HepG2 (cell line): Measurements from ENCODE around the gene CYB561. TPM values are rescaled to one million over a fixed set of nuclear protein-coding genes. Genes with fewer than 3 reads are reported as not detected.

Source experiments
- HNRNPLL ChIP-seq: fragments of 200-400 bp; formaldehyde crosslinking; IDR thresholded peaks from 2 replicates; pipeline ENCODE4 v1.6.1; 2017; ENCODE audit warnings: mild to moderate bottlenecking, low read depth, low read length; ENCODE audit not compliant: poor library complexity, severe bottlenecking
- SP4 ChIP-seq: sonication (generic); formaldehyde crosslinking; IDR thresholded peaks from 2 replicates; pipeline ENCODE4 v1.8.1; 2023; ENCODE audit warnings: mild to moderate bottlenecking, missing genetic modification reagents
- SSRP1 ChIP-seq: IDR thresholded peaks from 2 replicates; pipeline ENCODE4 v1.6.1; 2016; ENCODE audit warnings: control low read depth
- TBX2 ChIP-seq: sonication (generic); formaldehyde crosslinking; IDR thresholded peaks from 2 replicates; pipeline ENCODE4 v1.5.0; 2020; ENCODE audit warnings: missing genetic modification reagents, mild to moderate bottlenecking, borderline replicate concordance
- ZNF232 ChIP-seq: sonication (generic); formaldehyde crosslinking; IDR thresholded peaks from 2 replicates; pipeline ENCODE4 v1.4.0; 2020; ENCODE audit warnings: missing genetic modification reagents, borderline replicate concordance
- ZNF446 ChIP-seq: sonication (generic); formaldehyde crosslinking; IDR thresholded peaks from 2 replicates; pipeline ENCODE4 v1.5.0; 2020; ENCODE audit warnings: mild to moderate bottlenecking, missing genetic modification reagents
- ZNF546 ChIP-seq: sonication (generic); formaldehyde crosslinking; conservative IDR thresholded peaks from 2 replicates; pipeline ENCODE4 v1.8.1; 2023; ENCODE audit warnings: mild to moderate bottlenecking, missing genetic modification reagents
- ZNF558 ChIP-seq: sonication (generic); formaldehyde crosslinking; IDR thresholded peaks from 2 replicates; pipeline ENCODE4 v1.9.0; 2022; ENCODE audit warnings: mild to moderate bottlenecking, missing genetic modification reagents, borderline replicate concordance
- ZNF781 ChIP-seq: sonication (generic); formaldehyde crosslinking; IDR thresholded peaks from 2 replicates; pipeline ENCODE4 v1.5.1; 2020; ENCODE audit warnings: borderline replicate concordance, mild to moderate bottlenecking, missing genetic modification reagents; ENCODE audit errors: not compliant biosample characterization
- ZNF83 ChIP-seq: sonication (generic); formaldehyde crosslinking; IDR thresholded peaks from 2 replicates; pipeline ENCODE4 v1.4.0; 2020; ENCODE audit warnings: missing genetic modification reagents, mild to moderate bottlenecking, borderline replicate concordance
- polyA plus RNA-seq, 8 experiments: library from polyadenylated mRNA; depleted of rRNA in 3 of 8; stranded (reverse) in 7 of 8; unstranded in 1 of 8; fragments of >200 nt; fragmentation: Illumina TruSeq in 4 of 8; extraction: Trizol in 4 of 8; gene quantifications; 2 replicates each; pipeline versions ENCODE4 v1.2.1 to v1.2.3, GENCODE V29; 2011 to 2016; ENCODE audit warnings: low read depth in 4 of 8, missing spikeins in 1 of 8, mixed read lengths in 1 of 8; ENCODE audit not compliant: insufficient read depth in 1 of 8
- total RNA-seq, 5 experiments: library from RNA; depleted of rRNA; stranded (reverse); fragments of >200 nt; fragmentation: Illumina TruSeq; extraction: Trizol; gene quantifications; 2 replicates each; pipeline ENCODE4 v1.2.3, GENCODE V29; 2016; ENCODE audit warnings: low read depth in 1 of 5
- TF ChIP-seq, protein P1 (sequence below), 2 experiments: fragments of 450-650 bp in 1 of 2; sonication (generic) in 1 of 2; formaldehyde crosslinking in 1 of 2; IDR thresholded peaks; 2 replicates each; pipeline versions ENCODE4 v1.6.1 to v1.8.0; 2016 to 2022; ENCODE audit warnings: antibody characterized with exemption in 1 of 2, mild to moderate bottlenecking in 1 of 2, missing genetic modification reagents in 1 of 2
- TF ChIP-seq, protein P2 (sequence below): sonication (generic); formaldehyde crosslinking; IDR thresholded peaks from 2 replicates; pipeline ENCODE4 v1.4.0; 2020; ENCODE audit warnings: missing genetic modification reagents
- TF ChIP-seq, protein P3 (sequence below): sonication (generic); IDR thresholded peaks from 2 replicates; pipeline ENCODE4 v1.6.1; 2016; ENCODE audit warnings: low read depth, borderline replicate concordance
- TF ChIP-seq, protein P4 (sequence below): sonication (generic); formaldehyde crosslinking; conservative IDR thresholded peaks from 2 replicates; pipeline ENCODE4 v1.5.0; 2020; ENCODE audit warnings: missing genetic modification reagents

Gene CYB561
- total and polyA plus RNA-seq, 2 of the 13 experiments (the other 11 are each of a cell fraction or from before 2014, with no cell fraction given), result 1.5 to 6.7 TPM

DNA sequence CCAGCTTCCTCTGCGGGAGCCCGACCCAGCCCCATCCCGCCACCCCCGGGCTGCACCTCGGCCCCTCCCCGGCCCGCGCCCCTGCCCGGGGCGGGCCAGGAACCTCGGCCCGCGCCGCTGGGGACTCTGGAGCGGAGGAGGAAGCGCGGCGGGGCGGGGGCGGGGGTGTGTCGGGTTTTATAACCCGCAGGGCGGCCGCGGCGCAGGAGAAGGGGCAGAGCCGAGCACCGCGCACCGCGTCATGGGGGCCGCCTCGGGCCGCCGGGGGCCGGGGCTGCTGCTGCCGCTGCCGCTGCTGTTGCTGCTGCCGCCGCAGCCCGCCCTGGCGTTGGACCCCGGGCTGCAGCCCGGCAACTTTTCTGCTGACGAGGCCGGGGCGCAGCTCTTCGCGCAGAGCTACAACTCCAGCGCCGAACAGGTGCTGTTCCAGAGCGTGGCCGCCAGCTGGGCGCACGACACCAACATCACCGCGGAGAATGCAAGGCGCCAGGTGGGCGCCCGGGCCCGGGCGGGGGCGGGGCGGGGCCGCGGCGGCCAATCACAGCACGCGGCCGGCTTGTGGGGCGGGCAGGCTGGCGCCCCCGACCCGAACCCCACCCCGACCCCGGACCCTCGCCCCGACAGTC lies 30.9 kb upstream of the CYB561 start, which contains the start of gene ACE (continued):
- TF ChIP-seq, protein P1, sequence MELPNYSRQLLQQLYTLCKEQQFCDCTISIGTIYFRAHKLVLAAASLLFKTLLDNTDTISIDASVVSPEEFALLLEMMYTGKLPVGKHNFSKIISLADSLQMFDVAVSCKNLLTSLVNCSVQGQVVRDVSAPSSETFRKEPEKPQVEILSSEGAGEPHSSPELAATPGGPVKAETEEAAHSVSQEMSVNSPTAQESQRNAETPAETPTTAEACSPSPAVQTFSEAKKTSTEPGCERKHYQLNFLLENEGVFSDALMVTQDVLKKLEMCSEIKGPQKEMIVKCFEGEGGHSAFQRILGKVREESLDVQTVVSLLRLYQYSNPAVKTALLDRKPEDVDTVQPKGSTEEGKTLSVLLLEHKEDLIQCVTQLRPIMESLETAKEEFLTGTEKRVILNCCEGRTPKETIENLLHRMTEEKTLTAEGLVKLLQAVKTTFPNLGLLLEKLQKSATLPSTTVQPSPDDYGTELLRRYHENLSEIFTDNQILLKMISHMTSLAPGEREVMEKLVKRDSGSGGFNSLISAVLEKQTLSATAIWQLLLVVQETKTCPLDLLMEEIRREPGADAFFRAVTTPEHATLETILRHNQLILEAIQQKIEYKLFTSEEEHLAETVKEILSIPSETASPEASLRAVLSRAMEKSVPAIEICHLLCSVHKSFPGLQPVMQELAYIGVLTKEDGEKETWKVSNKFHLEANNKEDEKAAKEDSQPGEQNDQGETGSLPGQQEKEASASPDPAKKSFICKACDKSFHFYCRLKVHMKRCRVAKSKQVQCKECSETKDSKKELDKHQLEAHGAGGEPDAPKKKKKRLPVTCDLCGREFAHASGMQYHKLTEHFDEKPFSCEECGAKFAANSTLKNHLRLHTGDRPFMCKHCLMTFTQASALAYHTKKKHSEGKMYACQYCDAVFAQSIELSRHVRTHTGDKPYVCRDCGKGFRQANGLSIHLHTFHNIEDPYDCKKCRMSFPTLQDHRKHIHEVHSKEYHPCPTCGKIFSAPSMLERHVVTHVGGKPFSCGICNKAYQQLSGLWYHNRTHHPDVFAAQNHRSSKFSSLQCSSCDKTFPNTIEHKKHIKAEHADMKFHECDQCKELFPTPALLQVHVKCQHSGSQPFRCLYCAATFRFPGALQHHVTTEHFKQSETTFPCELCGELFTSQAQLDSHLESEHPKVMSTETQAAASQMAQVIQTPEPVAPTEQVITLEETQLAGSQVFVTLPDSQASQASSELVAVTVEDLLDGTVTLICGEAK (IDR thresholded peaks at IDR 0.05), result no peak
- TF ChIP-seq, protein P1 (CRISPR knock-in tag; IDR thresholded peaks at IDR 0.05), result no peak
- TF ChIP-seq ZNF232 (CRISPR knock-in tag) (no peak), HNRNPLL (no peak), ZNF446 (CRISPR knock-in tag) (0 out of 2 replicates have a peak, but pooled peaks have one; percentile 38), ZNF781 (no peak), SP4 (0 out of 2 replicates have a peak, but pooled peaks have one; percentile 9), ZNF83 (CRISPR knock-in tag) (no peak), ZNF546 (0 out of 2 replicates have a peak, but pooled peaks have one; percentile 61), TBX2 (CRISPR knock-in tag) (no peak), SSRP1 (CRISPR knock-in tag) (no peak), ZNF558 (CRISPR knock-in tag) (no peak)
- TF ChIP-seq, protein P2, sequence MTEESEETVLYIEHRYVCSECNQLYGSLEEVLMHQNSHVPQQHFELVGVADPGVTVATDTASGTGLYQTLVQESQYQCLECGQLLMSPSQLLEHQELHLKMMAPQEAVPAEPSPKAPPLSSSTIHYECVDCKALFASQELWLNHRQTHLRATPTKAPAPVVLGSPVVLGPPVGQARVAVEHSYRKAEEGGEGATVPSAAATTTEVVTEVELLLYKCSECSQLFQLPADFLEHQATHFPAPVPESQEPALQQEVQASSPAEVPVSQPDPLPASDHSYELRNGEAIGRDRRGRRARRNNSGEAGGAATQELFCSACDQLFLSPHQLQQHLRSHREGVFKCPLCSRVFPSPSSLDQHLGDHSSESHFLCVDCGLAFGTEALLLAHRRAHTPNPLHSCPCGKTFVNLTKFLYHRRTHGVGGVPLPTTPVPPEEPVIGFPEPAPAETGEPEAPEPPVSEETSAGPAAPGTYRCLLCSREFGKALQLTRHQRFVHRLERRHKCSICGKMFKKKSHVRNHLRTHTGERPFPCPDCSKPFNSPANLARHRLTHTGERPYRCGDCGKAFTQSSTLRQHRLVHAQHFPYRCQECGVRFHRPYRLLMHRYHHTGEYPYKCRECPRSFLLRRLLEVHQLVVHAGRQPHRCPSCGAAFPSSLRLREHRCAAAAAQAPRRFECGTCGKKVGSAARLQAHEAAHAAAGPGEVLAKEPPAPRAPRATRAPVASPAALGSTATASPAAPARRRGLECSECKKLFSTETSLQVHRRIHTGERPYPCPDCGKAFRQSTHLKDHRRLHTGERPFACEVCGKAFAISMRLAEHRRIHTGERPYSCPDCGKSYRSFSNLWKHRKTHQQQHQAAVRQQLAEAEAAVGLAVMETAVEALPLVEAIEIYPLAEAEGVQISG (CRISPR knock-in tag), result peak; percentile 49
- TF ChIP-seq, protein P3, sequence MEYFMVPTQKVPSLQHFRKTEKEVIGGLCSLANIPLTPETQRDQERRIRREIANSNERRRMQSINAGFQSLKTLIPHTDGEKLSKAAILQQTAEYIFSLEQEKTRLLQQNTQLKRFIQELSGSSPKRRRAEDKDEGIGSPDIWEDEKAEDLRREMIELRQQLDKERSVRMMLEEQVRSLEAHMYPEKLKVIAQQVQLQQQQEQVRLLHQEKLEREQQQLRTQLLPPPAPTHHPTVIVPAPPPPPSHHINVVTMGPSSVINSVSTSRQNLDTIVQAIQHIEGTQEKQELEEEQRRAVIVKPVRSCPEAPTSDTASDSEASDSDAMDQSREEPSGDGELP, result peak; percentile 59; the same call in 1 of the 2 replicates
- TF ChIP-seq, protein P4, sequence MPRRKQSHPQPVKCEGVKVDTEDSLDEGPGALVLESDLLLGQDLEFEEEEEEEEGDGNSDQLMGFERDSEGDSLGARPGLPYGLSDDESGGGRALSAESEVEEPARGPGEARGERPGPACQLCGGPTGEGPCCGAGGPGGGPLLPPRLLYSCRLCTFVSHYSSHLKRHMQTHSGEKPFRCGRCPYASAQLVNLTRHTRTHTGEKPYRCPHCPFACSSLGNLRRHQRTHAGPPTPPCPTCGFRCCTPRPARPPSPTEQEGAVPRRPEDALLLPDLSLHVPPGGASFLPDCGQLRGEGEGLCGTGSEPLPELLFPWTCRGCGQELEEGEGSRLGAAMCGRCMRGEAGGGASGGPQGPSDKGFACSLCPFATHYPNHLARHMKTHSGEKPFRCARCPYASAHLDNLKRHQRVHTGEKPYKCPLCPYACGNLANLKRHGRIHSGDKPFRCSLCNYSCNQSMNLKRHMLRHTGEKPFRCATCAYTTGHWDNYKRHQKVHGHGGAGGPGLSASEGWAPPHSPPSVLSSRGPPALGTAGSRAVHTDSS, result no peak
